Ascending aorta (tissue), 2 donors: ENCODE results near the gene ACACA. TPM values are rescaled to one million over a fixed set of nuclear protein-coding genes. Genes with fewer than 3 reads are reported as not detected.
"Not testable (repeated sequence)": the region's sequence is repeated elsewhere in the genome, so short reads cannot be mapped to it uniquely, and the experiment has no call there.

Source experiments
- DNase-seq, 2 donors: peaks; one replicate each; pipeline ENCODE4 v3.0.0-alpha.2; 2019; ENCODE audit warnings: low spot score in 2 of 2
- H3K27ac ChIP-seq, 2 donors: fragments of 200-600 bp; sonication (generic); one replicate each; pipeline ENCODE4 v1.5.1; 2016 to 2017; ENCODE audit warnings: mild to moderate bottlenecking in 1 of 2
- H3K27me3 ChIP-seq: fragments of 200-600 bp; sonication (generic); one replicate; pipeline ENCODE4 v1.5.1; 2017
- H3K36me3 ChIP-seq, 2 donors: fragments of 200-600 bp; sonication (generic); one replicate each; pipeline ENCODE4 v1.5.1; 2016
- H3K4me1 ChIP-seq, 2 donors: fragments of 200-600 bp; sonication (generic); one replicate each; pipeline ENCODE4 v1.5.1; 2016 to 2017; ENCODE audit warnings: mild to moderate bottlenecking in 1 of 2
- H3K4me3 ChIP-seq, 2 donors: fragments of 200-600 bp; sonication (generic); one replicate each; pipeline ENCODE4 v1.5.1; 2016 to 2017; ENCODE audit warnings: mild to moderate bottlenecking in 1 of 2
- H3K9me3 ChIP-seq, 2 donors: fragments of 200-600 bp; sonication (generic); one replicate each; pipeline ENCODE4 v1.5.1; 2016
- CTCF ChIP-seq, 3 experiments: fragments of 200-600 bp in 2 of 3; fragments of 450-650 bp in 1 of 3; sonication (generic) in 2 of 3; IDR thresholded peaks; one replicate each; pipeline ENCODE4 v1.5.1; 2016 to 2019; ENCODE audit warnings: antibody characterized with exemption in 3 of 3, mild to moderate bottlenecking in 1 of 3, moderate library complexity in 1 of 3
- intact Hi-C: fragments of 100-400 bp; cut with DNase I; formaldehyde crosslinking; loops from one replicate; pipeline ENCODE4 v1.15.1; 2023
- total RNA-seq: library from RNA; depleted of rRNA; stranded (reverse); fragments of >200 nt; gene quantifications from one replicate; pipeline ENCODE4 v1.1.0, GENCODE V29; 2016

The ACACA gene
- total RNA-seq, 1 donor from 2014 or later = 69.0 TPM

GRCh38 chr17:37146086-37147064 lies 260.3 kb downstream of the ACACA start:
- H3K36me3 ChIP-seq = no peaks in the 10 kb centered on the region
- H3K4me3 ChIP-seq = no peak overlapping the region
- TF ChIP-seq CTCF (IDR thresholded peaks at IDR 0.05) = no peak
- H3K27ac ChIP-seq = no peak overlapping the region
- no peak for DNase-seq
- H3K9me3 ChIP-seq = no peaks in the 10 kb centered on the region
- H3K27me3 ChIP-seq = no peaks in the 10 kb centered on the region
- intact Hi-C loops = no loop called here
- no peaks in the 10 kb centered on the region for H3K4me1 ChIP-seq

DNA sequence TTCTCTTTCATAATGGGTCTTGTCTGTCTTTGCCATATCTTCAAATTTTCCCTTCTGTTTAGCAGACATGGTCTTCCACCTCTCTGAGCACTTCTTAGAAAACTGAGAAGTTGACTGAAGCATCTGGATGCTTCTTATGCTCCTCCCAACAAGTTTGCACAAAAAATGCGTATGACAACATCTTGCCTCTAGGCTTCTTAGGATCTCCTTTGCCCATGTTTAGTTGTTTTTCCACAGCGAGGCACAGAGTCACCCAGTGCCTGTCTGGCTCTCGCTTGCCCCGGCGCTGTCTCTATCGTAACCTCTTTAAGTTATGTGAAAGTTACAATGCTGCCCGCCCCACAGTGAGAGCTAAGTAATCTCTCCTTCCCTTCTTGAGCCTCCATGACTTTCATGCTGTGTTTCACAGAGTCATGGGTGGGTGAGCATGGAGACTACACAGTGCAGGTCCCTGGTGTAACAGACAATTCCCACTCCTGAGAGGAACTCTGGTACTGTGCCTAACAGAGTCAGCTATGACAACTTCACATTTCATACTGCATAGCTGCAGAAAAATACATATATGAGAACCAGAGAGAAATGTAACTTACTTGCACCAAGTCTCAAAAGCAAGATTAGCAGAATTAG lies 262.4 kb downstream of the ACACA start:
- no peak for TF ChIP-seq CTCF (IDR thresholded peaks at IDR 0.05)
- Histone ChIP-seq H3K36me3 (no peaks in the 10 kb centered on the region), H3K4me1 (no peaks in the 10 kb centered on the region), H3K4me3 (no peak overlapping the region), H3K9me3 (no peaks in the 10 kb centered on the region), H3K27ac (no peak overlapping the region), H3K27me3 (no peaks in the 10 kb centered on the region)
- DNase-seq = no peak
- intact Hi-C loops = no loop called here

DNA sequence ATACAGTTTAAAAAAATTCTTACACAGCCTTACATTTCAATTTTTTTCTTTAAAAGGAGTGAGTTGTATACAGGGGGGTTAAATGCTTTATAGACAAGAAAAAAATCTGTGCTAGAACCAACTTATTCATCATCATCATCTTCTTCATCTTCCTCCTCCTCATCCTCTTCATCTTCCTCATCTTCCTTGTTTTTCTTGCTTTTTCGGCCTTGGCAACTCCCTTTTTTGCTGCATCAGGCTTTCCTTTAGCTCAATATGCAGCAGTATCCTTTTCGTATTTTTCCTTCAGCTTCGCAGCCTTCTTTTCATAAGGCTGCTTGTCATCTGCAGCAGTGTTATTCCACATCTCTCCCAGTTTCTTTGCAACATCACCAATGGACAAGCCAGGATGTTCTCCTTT lies 263.1 kb downstream of the ACACA start:
- H3K9me3 ChIP-seq, H3K4me1 ChIP-seq, H3K27ac ChIP-seq, intact Hi-C loops, H3K36me3 ChIP-seq, H3K4me3 ChIP-seq, DNase-seq, H3K27me3 ChIP-seq: not testable (repeated sequence)

GRCh38 chr17:37142294-37142896 lies 264.2 kb downstream of the ACACA start:
- Histone ChIP-seq H3K4me3 (no peak overlapping the region), H3K27ac (no peak overlapping the region), H3K4me1 (no peaks in the 10 kb centered on the region), H3K36me3 (no peaks in the 10 kb centered on the region), H3K9me3 (no peaks in the 10 kb centered on the region), H3K27me3 (no peaks in the 10 kb centered on the region)
- TF ChIP-seq CTCF (IDR thresholded peaks at IDR 0.05) = no peak
- intact Hi-C loops = no loop called here
- DNase-seq = no peak

DNA sequence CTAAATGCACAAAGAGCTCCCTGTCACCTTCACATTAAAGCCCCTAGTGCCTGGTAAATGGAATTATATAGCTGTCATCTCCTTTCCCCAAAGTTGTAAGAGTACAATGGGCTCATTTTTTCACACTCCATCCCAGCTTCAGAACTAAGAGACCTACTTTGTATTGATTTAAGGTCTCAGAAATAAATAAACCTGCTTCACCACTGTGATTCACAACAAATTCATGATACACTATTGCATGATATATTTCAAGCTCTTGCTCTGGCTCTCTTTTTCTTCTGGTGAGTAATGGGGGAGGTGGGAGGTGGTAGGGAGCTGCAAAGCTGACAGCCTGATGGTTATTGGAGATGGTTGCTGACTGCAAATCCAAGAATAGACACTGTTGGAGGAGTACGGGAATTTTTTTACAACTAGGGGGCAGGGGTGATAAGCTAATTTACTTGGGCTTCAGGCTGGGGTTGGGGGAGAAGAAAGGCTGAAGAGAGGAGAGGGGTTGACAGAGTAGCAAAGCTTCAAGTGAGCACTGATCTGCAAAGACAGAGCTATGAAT lies 268.0 kb downstream of the ACACA start:
- no peak for DNase-seq
- no peaks in the 10 kb centered on the region for H3K4me1 ChIP-seq
- no peaks in the 10 kb centered on the region for H3K9me3 ChIP-seq
- intact Hi-C loops = no loop called here
- no peaks in the 10 kb centered on the region for H3K36me3 ChIP-seq
- no peak overlapping the region for H3K4me3 ChIP-seq
- H3K27ac ChIP-seq = no peak overlapping the region
- no peaks in the 10 kb centered on the region for H3K27me3 ChIP-seq
- no peak for TF ChIP-seq CTCF (IDR thresholded peaks at IDR 0.05)
